Hypothalamus (tissue), 51 donors: ENCODE results near the gene ROBO1.

ENCODE experiments used
- DNase-seq, 51 donors: peaks; one replicate each; lab custom pipeline; 2025; lab: John Stamatoyannopoulos, UW

Gene ROBO1

GRCh38 chr3:78825858-78826215 is 942.0 kb downstream of the ROBO1 start:
- DNase-seq, result no peak

GRCh38 chr3:78825118-78825857 is 942.5 kb downstream of the ROBO1 start:
- no peak for DNase-seq

- DNase-seq, result no peak
These were observed 943.9 kb downstream of the ROBO1 start for GRCh38 chr3:78823859-78824258.

- DNase-seq, result no peak
These were observed 944.4 kb downstream of the ROBO1 start for GRCh38 chr3:78823434-78823833.

GRCh38 chr3:78822726-78823125 is 945.1 kb downstream of the ROBO1 start:
- DNase-seq, result no peak

GRCh38 chr3:78820542-78820941 is 947.3 kb downstream of the ROBO1 start:
- no peak for DNase-seq

GRCh38 chr3:78818161-78818985 is 949.4 kb downstream of the ROBO1 start:
- no peak for DNase-seq

GRCh38 chr3:78814893-78815562 is 952.8 kb downstream of the ROBO1 start:
- DNase-seq, result no peak

GRCh38 chr3:78812166-78812565 is 955.6 kb downstream of the ROBO1 start:
- DNase-seq, result no peak

DNA sequence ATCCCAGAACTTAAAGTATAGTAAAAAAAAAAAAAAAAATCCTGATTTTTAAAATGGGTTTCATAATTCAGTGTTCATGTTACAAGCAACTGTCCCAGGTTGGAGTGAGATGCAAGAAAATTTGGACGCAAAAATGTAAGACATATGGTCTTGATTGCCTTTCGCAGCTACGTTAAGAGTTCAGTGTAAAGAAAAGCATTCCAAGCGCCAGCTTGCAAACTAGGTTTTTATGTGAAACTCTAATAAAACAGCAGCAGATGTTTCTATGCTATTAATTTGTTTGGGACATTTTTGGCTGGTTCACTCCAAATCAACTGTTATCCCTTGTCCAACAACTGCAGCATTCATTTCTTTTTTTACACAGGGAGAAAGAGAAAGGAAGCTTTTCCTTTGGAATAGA is 957.8 kb downstream of the ROBO1 start:
- DNase-seq, result no peak

DNA sequence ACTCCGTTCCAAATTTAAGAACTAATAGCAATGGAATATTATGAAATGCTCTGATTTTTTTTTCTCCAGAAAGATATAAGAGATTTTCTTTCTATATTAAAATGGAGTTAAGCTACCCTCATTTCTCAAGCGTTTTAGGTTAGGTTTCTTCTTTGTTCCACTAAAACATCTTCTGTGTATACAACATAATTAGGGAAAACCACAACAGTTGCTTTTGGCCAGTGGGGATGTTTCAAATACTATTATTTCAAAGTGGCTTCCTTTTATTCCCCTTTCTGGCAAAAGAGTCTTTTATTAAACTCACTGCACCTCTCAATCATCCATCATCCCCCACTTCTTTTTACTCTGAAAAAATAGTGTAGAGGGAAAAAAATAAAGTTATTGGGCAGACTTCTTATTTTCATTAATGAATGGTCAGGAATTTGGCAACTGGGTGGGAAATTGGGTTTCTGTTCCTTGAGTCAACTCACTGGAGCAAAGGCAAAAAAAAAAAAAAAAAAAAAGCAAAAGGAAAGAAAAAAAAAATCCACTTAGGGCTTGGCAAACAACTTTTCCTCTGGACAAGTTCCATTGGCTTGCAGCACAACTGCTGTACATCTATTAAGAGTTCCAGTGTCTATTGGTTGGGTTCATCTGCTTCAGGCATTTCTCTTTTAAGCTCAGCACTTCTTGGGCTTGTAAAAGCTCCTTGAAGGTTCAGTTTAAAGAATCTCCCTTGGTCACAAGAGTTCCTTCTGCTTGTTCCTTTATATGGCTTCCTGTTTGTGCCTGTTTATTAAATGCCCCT is 963.4 kb downstream of the ROBO1 start:
- DNase-seq, result peak in 1 of 51 donors; percentile 15

- DNase-seq, result no peak
These were observed 965.3 kb downstream of the ROBO1 start for GRCh38 chr3:78802562-78802930.

DNA sequence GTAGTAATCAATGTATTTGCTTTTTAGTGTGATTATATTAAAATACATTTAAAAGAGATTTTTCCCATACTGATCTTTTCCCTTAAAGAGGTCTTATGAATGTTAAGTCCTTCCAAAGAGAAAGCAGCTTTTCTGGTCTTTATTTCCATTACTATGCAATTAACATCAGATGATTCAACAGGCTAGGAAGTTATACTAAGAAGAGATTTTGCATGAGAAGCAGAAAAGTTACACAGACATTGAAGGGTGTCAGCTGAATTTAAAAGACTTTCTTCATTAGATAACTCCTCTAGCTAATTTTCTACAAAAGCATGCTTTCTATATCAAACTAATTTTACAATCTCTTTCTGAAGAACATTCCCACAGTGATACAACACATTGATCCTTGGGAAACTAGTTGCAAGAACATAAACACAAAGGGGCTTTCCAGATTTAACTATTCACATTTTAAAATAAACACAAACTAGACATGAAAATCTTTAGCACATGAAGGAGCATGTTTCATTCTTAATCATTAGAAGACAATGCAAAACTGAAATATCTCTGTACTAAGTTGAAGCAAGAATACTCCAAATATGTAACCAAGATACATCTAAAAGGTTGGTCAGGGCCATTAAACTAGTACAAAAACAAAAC is 965.8 kb downstream of the ROBO1 start:
- no peak for DNase-seq

- no peak for DNase-seq
These were observed 968.1 kb downstream of the ROBO1 start for GRCh38 chr3:78799681-78800080.

DNA sequence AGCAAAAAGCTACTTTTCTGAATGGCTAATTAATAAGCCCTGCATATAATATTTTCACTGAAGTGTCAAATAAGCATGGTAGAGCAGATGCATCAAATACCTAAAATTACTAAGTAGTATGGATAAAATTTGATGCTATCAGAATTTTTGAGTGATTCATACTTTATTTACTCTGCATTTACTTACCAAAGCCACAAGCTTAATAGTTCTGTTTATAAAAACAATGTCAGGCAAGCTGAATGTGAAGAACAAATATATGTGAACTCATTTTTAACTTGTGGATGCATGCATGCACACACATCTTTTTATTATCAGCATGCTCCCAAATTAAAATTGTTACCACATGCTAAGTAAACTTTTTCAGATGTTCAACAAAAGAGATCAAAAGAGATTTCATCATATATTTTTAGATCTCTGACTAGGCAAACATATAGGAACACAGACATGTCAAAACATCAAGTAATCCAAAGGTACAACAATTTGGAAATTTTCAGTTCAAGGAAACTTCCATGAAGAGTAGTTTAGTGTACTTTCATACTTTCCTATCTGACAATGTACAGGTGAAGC is 969.4 kb downstream of the ROBO1 start:
- DNase-seq, result no peak

DNA sequence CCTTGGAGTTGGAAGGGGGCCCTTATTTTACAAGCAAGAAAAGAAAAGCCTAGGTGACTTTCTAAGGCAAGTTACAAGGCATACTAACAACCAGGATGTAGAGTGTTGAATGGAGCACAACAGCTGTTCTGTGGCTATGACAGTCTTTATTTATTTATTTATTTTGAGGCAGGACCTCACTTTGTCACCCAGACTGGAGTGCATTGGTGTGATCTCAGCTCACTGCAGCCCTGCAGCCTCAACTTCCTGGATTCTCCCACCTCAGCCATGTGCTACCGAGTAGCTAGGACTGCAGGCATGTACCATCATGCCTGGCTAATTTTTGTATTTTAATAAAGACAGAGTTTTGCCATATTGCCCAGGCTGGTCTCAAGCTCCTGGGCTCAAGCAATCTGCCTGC is 973.4 kb downstream of the ROBO1 start:
- DNase-seq, result no peak

DNA sequence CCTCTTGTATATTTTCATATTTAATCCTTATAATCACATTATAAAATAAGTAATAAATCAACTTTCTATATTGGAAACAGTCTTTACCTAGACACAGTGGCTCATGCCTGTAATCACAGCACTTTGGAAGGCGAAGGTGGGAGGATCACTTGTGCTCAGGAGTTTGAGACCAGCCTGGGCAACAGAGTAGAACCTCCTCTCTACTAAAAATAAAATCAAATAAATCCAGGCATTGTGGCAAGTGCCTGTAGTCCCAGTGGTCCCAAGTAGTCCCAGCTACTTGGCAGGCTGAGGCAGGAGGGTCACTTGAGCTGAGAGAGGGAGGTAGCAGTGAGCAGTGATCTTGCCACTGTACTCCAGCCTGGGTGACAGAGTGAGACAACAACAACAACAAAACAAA is 975.1 kb downstream of the ROBO1 start:
- DNase-seq, result no peak

DNA sequence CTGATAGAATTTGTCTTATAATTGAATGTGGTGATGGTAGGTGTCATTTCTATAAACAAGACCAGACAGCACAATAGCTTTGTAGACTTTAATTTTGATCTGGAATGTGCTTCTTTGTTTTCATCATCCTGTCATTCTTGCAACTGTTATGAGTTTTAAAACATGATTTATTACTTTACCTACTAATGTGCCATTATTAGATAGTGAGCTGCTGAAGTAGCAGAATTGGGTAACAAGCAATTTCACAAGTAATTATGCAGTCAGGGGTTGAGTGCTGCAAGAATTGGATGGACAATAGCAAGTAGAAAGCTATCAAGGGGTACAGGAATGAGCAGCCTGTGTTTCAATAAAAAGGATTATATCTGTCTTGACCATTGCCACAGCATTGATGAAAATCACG is 975.6 kb downstream of the ROBO1 start:
- no peak for DNase-seq

- DNase-seq, result peak in 1 of 51 donors; percentile 28
These were observed 976.0 kb downstream of the ROBO1 start for GRCh38 chr3:78791753-78792152.

DNA sequence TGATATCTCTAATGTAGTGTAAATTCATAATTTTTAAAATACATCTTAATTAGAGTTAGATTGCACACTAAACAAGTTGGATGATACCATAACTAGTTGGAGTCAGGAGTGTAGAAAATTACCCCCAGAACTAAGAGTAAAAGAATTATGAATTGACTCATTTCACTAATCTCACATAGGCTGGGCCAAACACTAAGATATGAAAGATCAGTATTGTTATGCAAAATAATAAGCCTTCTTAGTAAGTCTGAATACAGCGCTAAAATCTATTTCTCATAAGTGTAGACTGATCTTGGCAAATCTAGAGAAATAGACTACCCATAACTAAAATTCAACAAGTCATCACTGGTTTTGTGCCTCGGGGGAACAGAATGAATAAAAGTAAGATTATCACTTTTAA is 979.0 kb downstream of the ROBO1 start:
- DNase-seq, result no peak
